GM21619 (cell line): ENCODE results near the gene CXADR.

Experiments
- ATAC-seq: cut with Tn5 transposase; IDR thresholded peaks from one replicate; pipeline ENCODE4 v1.9.1; 2021; ENCODE audit not compliant: unreplicated experiment

CXADR gene

DNA sequence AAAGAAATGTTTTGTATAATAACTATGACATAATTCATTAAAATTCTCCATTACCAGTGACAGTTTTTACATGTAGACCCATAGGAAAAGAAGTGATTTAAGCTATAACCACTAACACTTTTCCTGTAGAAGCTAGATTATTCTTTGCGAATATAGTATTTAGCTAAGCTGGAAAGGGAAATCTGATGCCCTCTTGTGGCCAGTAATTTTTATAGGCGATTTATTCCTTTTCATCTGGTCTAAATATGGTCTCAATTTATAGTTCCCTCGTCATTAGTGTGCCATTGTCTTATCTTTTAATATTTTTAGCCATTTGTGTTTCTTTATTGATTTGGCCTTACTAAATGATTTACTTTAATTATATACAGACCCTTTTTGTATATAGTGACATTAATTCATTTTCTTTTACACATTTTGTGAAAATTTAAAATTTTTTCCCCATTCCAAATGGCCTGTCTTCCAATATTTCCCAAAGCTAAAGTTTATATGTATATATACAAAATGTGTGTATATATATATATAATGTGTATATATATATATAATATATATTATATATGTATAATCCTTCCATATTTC is 73.1 kb downstream of the CXADR start:
- no peak for ATAC-seq

DNA sequence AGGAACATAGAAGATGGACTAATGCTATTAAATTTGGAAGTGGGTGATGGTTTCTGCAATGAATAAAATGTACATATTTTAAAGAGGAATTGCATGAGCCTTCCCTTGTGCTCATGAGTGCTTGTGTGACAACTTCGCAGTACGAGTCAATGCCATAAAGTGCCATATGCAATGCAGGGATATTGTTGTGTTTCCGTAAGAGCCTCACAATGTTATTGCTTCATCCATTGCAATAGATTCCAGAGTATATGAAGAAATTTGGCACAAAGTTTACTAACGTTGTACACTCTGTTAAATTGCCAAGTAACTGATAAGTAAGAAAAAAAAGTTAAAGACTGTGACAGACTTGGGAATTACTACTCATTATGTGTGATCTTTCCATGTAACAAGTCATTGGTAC is 77.6 kb downstream of the CXADR start:
- ATAC-seq = no peak

DNA sequence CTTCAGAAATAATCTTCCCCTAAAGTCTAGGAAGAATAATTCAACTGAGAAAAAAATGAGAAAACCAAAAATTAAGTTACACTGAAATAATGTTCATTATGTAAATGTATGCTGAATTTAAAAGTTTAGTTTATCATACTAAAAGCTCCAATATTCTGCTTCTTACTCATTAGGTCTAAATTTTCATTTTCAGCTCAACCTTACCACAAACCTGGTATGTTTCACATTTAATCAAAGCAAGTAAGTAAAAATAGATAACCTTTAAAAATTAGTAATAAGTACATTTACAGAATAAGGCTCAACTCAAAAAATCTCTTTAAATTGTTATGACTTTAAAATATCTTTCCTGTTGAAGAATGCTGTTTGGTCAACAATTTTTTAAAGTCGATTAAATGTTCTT is 84.8 kb downstream of the CXADR start:
- ATAC-seq = no peak

DNA sequence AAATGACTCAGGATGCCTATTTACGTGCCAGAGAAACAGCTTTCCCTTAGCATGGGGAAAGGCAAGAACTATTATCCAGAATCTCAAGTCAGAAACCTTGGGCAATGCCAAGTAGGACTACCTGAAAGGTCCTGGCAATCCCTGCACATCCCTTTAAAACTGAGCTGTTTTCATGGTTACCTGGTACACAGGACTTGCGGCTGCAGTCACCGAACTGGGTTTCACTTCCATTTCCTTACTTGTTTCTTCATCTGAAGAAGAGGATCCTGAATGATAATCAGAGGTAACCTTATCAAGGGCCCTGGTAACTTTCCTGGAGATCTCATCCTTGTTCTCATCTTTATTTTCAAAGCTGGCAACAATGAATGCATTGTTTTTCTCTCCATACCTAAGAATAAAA is 85.6 kb downstream of the CXADR start:
- ATAC-seq = peak; percentile 65

DNA sequence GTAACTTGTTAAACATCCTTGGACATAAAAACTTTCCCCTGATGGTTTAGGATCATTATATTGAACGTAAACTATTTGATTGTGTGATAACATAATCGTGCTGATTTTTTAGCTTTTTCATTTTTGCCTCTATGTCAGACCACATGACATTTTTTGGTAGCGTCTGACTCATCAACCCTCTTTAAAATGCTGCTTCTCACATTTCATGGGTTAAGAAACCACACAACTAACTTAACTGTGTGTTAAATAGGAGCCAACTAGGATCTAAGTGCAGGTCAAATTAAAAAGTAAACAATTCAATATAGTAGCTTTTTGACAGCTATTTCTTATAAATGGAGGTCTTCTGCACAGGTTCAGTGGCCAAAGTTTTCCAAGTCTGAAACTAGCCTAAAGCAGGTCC is 90.0 kb downstream of the CXADR start:
- no peak for ATAC-seq

DNA sequence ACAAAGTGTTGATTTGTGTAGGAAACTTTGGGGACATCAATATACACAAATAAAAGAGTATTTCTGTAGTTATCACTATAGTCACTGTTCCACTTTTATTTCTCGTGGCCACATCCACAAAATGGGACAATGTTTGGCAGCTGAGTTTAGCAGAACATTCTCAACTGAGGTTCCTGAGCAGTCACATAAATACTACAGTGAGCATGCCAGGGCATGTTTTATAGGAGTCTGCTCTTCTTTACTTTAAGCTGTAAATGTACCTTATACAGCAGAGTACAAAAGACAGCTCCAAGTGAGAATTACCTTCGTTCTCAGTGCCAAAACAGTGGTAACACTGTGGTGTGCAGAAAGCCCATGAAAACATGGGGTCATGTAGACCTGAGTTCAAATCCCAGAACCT is 94.8 kb downstream of the CXADR start:
- ATAC-seq = no peak

DNA sequence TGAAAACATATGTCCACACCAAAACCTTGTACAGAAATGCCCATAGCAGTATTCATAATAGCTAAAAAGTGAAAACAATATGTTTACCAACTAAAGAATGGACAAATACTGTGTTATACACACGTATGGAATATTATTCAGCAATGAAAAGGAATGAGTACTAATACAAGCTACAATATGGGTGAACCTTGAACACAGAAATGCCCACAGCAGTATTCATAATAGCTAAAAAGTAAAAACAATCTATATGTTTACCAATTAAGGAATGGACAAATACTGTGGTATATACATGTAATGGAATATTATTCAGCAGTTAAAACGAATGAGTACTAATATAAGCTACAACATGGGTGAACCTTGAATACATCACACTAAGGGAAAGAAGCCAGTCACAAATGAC is 96.8 kb downstream of the CXADR start:
- no peak for ATAC-seq

DNA sequence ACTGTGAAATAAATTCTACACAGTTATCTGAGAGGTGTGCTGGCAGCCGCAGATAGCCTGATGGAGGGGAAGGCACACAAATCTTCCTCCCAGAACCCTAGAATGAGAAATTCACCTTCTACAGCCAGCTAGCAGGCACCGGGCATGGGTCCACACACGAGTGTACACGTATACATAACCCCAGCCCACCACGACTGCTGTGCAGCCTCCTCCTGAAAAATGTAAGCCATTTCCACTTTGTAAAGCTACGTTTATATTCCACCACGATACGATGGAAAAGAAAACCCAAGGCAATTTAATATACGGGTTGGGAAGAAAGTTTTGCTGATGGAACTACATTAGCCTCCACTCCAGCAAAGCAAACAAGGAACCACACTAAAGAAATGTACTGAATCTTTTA is 98.1 kb downstream of the CXADR start:
- ATAC-seq = no peak

DNA sequence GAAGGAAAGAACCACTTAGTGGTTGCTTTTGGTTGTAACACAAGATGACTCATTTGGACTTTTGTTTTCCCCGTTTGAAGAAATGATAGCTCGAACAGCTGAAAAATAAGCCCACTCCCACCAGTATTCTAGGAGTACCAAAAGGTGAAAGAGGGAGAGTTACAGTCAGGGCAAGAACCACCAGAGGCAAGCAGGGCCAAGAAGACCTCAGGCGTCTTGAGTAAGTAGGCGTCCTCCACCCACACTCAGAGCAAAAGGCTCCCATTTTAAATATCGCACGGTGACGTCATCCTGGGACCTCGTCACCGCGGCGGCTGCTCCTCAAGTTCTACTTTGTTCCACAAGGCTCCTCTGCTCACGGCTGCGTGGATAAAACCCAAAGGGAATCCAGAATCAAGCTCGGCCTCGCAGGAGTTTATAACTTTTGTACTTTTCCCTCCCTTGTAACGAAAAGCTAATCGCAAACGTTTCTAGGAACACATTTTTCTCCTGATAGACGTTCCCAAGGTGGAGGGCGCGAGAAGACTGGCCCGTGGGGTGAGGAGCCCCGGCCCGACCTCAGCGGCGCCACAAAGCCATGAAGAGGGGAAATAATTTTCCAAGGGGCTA is 98.7 kb downstream of the CXADR start:
- ATAC-seq = peak; percentile 59

DNA sequence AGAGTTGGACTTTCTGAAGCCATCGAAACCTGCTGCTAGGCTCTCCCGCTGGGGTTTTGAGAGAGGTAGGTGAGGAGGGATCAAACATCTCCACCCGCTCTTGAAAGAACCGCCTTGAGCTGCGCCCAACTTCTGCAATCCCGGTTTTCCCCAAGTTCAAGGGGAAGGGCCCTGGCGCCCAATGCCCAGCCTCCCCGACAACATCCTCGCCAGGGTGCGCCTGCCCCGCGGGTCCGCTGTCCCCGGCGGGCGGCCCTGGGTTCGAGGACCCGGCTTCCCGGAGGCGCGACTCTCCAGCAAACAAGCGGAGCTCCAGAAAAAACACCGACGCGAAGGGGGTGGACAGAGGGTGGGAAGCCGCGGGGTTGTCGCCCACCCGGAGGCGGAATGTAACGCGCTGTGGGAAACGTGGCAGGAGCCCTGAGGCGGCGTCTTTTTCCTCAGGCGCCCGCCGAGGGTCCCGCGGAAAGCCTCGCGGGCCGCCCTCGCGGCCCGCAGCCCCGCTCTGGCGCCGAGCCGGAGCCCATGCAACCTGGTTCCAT is 99.3 kb downstream of the CXADR start:
- peak; percentile 7 for ATAC-seq

DNA sequence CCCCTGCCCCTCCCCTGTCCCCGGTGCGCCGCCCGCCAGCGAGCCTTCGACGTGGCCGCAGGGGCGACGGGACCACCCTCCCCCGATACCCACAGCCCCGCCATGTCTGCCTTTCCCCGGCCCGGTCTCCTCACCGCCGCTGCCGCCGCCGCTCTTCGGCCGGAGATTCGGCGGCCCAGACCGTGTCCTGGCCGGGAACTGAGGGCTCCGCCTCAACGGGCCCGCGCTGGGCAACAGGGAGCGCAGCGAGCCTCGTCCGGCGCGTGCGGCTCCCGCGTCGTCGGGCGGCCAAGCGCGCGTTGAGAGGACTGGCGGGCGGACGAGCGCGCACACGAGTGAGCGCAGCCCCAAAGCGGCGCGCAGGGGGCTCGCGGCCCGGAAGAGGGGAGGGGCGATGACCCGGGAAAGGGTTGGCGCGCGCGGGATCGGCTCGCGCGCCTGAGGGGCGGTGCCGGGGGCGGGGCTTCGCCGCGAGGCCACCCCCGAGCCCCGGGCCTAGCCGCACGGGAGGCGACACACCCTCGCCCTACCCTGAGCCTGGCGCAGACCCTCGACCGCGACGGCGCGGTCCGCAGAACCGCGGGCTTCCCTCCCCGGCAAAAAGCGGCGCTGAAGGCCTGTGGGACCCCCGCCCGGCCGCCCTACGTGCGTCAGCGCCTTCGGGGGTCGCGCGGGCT is 99.9 kb downstream of the CXADR start, which contains the start of gene BTG3:
TSS of gene BTG3 (minus strand) at position 337 of the 677 bp plus-strand sequence. CDS start 3,757 bp downstream, outside the sequence.
- ATAC-seq = peak; percentile 76

DNA sequence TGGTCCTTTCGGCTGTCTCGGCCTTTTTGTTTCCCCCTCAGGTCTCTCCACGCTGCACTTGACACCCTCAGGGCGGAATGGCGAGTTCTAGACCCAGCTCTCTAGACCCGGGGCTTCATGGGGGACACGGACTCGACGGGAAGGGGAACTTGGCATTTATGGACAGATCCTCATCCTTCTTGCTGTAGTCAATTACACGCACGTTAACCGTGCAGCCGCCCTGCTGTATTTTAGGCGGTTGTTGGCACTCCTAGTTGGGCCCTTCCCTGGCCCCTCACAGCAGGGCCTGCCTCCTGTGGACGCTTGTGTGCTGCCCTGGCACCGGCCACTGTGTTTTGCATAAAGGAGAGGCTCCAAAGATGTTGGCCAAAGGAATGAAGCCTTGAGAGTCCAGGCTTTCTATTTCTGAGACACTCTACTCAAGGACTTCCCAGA is 100.4 kb downstream of the CXADR start:
- no peak for ATAC-seq

DNA sequence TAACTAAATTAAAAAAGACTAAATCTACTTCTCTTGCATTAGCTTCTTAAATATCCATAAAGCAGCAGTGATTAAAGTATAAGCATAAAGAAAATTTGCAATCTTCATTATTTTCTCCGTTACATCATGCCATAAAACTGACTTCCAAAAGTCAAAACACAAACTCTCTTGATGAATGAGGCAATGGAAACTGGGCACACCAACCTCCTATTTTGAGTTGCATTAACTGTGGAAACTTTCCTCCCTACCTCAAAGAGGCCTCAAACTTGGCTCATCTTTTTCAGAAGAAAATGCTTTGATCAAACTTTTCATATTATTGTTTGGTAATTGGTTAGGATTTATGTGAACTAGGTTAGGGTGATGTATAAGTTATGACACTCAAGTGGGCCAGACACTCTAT is 104.0 kb downstream of the CXADR start:
- no peak for ATAC-seq

DNA sequence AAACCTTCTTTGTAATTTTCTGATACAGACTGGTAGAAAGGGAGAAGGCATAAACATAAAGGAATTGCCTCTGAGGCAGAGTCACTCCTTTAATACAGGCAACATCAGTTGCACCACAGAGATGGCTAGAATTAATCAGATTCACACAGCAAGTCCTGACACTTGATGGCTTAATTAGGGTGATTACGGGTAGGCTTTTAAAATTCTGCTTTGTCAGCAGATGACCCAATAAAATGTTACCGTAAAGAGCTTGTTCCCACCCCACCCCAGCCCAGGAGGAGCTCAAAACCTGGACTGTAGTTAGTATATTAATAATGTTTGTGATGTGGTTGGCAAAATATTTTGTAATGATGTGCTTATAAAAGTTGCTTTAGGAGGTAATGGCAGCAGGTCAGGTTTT is 109.2 kb downstream of the CXADR start:
- no peak for ATAC-seq

DNA sequence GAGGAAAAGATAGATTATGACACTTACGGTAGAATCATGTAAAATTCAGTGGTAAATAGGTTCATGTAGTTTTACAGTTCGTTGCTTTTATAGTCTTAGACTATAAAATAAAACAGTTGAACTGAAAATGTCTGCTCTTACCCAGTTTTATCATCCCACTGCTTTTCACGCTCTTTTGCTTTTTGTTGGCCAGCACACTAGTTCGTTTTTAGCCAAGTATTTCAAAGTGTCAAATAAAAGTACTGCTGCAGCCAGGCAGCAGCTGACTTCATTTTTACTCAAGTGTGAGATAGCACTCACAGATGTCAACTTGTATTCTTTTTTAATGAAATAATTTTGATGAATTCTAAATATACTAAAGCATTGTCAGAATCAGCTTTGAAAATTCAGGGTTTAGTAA is 118.4 kb downstream of the CXADR start:
- ATAC-seq = no peak

DNA sequence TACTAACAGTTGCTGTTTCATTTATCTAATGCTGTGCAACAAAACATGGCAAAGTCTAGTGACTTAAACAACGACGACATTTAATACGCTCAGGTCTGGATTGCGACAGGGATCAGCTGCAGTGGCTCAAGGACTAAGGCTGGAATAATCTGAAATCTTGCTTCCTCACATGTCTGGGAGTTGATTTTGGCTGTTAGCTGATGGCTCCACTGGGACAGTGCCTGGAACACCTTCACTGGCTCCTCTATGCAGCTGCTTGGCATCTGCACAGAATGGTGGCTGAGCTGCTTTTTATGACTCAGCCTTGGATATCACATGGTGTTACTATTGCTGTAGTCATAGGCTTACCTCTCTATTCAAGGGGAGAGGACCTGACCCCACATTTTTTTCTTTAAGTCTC is 123.9 kb downstream of the CXADR start:
- no peak for ATAC-seq

DNA sequence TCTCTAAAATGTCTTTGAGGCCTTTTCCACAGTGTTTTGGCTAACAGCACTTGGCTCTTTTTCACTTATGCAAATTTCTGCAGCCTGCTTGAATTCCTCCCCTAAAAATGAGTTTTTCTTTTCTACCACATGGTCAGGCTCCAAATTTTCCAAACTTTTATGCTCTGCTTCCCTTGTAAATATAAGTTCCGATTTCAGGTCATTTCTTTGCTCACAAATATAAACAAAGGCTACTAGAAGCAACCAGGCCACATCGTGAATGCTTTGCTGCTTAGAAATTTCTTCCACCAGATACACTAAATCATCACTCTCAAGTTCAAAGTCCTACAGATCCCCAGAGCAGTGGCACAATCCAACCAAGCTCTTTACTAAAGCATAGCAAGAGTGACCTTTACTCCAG is 128.0 kb downstream of the CXADR start:
- no peak for ATAC-seq
